Uterus (tissue), 2 donors: ENCODE results near the gene UQCRC1.

ENCODE experiments used
- POLR2A ChIP-seq, 2 donors: fragments of 450-650 bp; IDR thresholded peaks; one replicate each; pipeline ENCODE4 v1.6.1; 2016; ENCODE audit warnings: antibody characterized with exemption in 2 of 2, mild to moderate bottlenecking in 1 of 2, moderate library complexity in 1 of 2
- TF ChIP-seq, protein P1 (sequence below), 4 experiments: fragments of 200-600 bp in 2 of 4; fragments of 450-650 bp in 2 of 4; sonication (generic) in 2 of 4; IDR thresholded peaks; one replicate each; pipeline ENCODE4 v1.5.1; 2016 to 2019; ENCODE audit warnings: antibody characterized with exemption in 4 of 4, mild to moderate bottlenecking in 2 of 4, moderate library complexity in 1 of 4

DNA sequence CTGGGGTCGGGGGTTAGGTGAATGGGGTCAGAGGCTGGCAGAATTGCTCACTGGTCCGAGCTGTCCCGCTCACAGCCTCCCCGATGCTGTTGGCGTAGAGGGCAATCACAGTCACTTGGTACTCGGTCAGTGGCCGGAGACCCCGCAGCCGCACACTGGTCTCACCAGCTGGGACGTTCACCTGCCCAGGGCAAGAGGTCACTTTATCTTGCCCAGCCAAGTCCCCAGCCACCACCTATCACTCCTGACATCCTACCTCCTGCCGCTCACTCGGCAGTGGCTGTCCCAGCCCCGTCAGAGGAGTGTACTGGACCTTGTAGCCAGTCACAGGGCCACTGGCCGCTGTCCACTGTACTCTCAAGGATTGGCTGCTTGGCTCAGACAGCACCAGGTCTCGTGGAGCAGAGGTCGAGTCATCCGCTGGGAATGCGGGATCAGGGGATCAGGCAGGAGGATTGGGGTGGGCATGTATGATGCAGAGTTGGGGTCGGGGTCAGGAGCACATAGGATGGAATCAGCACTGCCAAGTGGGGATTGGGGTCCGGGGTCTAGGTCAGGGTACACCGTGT lies 16.8 kb downstream of the UQCRC1 start:
- TF ChIP-seq, protein P1, sequence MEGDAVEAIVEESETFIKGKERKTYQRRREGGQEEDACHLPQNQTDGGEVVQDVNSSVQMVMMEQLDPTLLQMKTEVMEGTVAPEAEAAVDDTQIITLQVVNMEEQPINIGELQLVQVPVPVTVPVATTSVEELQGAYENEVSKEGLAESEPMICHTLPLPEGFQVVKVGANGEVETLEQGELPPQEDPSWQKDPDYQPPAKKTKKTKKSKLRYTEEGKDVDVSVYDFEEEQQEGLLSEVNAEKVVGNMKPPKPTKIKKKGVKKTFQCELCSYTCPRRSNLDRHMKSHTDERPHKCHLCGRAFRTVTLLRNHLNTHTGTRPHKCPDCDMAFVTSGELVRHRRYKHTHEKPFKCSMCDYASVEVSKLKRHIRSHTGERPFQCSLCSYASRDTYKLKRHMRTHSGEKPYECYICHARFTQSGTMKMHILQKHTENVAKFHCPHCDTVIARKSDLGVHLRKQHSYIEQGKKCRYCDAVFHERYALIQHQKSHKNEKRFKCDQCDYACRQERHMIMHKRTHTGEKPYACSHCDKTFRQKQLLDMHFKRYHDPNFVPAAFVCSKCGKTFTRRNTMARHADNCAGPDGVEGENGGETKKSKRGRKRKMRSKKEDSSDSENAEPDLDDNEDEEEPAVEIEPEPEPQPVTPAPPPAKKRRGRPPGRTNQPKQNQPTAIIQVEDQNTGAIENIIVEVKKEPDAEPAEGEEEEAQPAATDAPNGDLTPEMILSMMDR (IDR thresholded peaks at IDR 0.05) = no peak
- no peak for TF ChIP-seq POLR2A (IDR thresholded peaks at IDR 0.05)
